SK-N-SH treated with all-trans-retinoic acid at 6 μM for 48 hours (cell line): ENCODE results near the gene RAPGEF5.

Source experiments
- ATAC-seq: fragments of 200-7000 bp; cut with Tn5 transposase; 3 replicates; pipeline ENCODE4 v1.9.1; 2020; ENCODE audit warnings: mild to moderate bottlenecking, moderate library complexity
- ARNTL ChIP-seq: fragments of 450-650 bp; formaldehyde crosslinking; IDR thresholded peaks from 2 replicates; pipeline ENCODE4 v1.5.0; 2020; ENCODE audit warnings: low read depth, mild to moderate bottlenecking, moderate library complexity, borderline replicate concordance
- BACH2 ChIP-seq: fragments of 250-450 bp; sonication (Bioruptor Pico); IDR thresholded peaks from 2 replicates; pipeline ENCODE4 v1.9.0; 2021; ENCODE audit warnings: mild to moderate bottlenecking, borderline replicate concordance
- CREB5 ChIP-seq: fragments of 250-450 bp; sonication (Bioruptor Pico); IDR thresholded peaks from 2 replicates; pipeline ENCODE4 v1.5.1; 2020; ENCODE audit warnings: low read depth, mild to moderate bottlenecking, moderate library complexity
- CSRNP3 ChIP-seq: fragments of 250-450 bp; sonication (Bioruptor Pico); IDR thresholded peaks from 2 replicates; pipeline ENCODE4 v1.5.1; 2021; ENCODE audit warnings: mild to moderate bottlenecking, moderate library complexity
- ESRRG ChIP-seq: fragments of 250-450 bp; sonication (Bioruptor Pico); IDR thresholded peaks from 2 replicates; pipeline ENCODE4 v1.6.1; 2021; ENCODE audit warnings: mild to moderate bottlenecking
- GLIS3 ChIP-seq: fragments of 250-450 bp; sonication (Bioruptor Pico); IDR thresholded peaks from 2 replicates; pipeline ENCODE4 v1.5.0; 2020; ENCODE audit warnings: mild to moderate bottlenecking, moderate library complexity
- ISL1 ChIP-seq: fragments of 250-450 bp; sonication (Bioruptor Pico); IDR thresholded peaks from 2 replicates; pipeline ENCODE4 v2.1.2; 2022; ENCODE audit warnings: mild to moderate bottlenecking, moderate library complexity
- OSR1 ChIP-seq: fragments of 250-450 bp; sonication (Bioruptor Pico); IDR thresholded peaks from 2 replicates; pipeline ENCODE4 v1.8.0; 2022; ENCODE audit warnings: moderate library complexity, mild to moderate bottlenecking, inconsistent platforms
- PATZ1 ChIP-seq: fragments of 250-450 bp; sonication (Bioruptor Pico); IDR thresholded peaks from 2 replicates; pipeline ENCODE4 v1.8.0; 2020; ENCODE audit warnings: mild to moderate bottlenecking, moderate library complexity, borderline replicate concordance
- POU6F1 ChIP-seq: fragments of 250-450 bp; sonication (Bioruptor Pico); IDR thresholded peaks from 2 replicates; pipeline ENCODE4 v1.8.0; 2021; ENCODE audit warnings: low read depth, mild to moderate bottlenecking, moderate library complexity, borderline replicate concordance
- PPARA ChIP-seq: fragments of 250-450 bp; sonication (Bioruptor Pico); IDR thresholded peaks from 2 replicates; pipeline ENCODE4 v1.5.0; 2020; ENCODE audit warnings: mild to moderate bottlenecking, borderline replicate concordance
- RARB ChIP-seq: fragments of 250-450 bp; sonication (Bioruptor Pico); IDR thresholded peaks from 2 replicates; pipeline ENCODE4 v1.8.0; 2021; ENCODE audit warnings: mild to moderate bottlenecking, moderate library complexity
- SNAI2 ChIP-seq: fragments of 250-450 bp; sonication (Bioruptor Pico); IDR thresholded peaks from 2 replicates; pipeline ENCODE4 v1.5.0; 2020; ENCODE audit warnings: mild to moderate bottlenecking, moderate library complexity
- TCF4 ChIP-seq: fragments of 250-450 bp; sonication (Bioruptor Pico); IDR thresholded peaks from 2 replicates; pipeline ENCODE4 v1.8.0; 2021; ENCODE audit warnings: mild to moderate bottlenecking, moderate library complexity, borderline replicate concordance
- TOX ChIP-seq: fragments of 250-450 bp; sonication (Bioruptor Pico); IDR thresholded peaks from 2 replicates; pipeline ENCODE4 v1.8.0; 2021; ENCODE audit warnings: mild to moderate bottlenecking, moderate library complexity, borderline replicate concordance
- TSHZ2 ChIP-seq: fragments of 250-450 bp; sonication (Bioruptor Pico); IDR thresholded peaks from 2 replicates; pipeline ENCODE4 v1.5.0; 2020; ENCODE audit warnings: mild to moderate bottlenecking, moderate library complexity
- ZC3H10 ChIP-seq: fragments of 250-450 bp; sonication (Bioruptor Pico); IDR thresholded peaks from 2 replicates; pipeline ENCODE4 v1.5.1; 2021; ENCODE audit warnings: mild to moderate bottlenecking, moderate library complexity
- ZFP30 ChIP-seq: fragments of 450-650 bp; formaldehyde crosslinking; IDR thresholded peaks from 2 replicates; pipeline ENCODE4 v1.5.0; 2022; ENCODE audit warnings: mild to moderate bottlenecking, moderate library complexity
- ZNF565 ChIP-seq: fragments of 450-650 bp; formaldehyde crosslinking; conservative IDR thresholded peaks from 2 replicates; pipeline ENCODE4 v1.5.0; 2020; ENCODE audit warnings: low read depth, mild to moderate bottlenecking, moderate library complexity
- ZNF70 ChIP-seq: fragments of 450-650 bp; formaldehyde crosslinking; IDR thresholded peaks from 2 replicates; pipeline ENCODE4 v1.5.0; 2020; ENCODE audit warnings: mild to moderate bottlenecking, moderate library complexity
- ZNF8 ChIP-seq: fragments of 450-650 bp; formaldehyde crosslinking; IDR thresholded peaks from 2 replicates; pipeline ENCODE4 v1.5.0; 2020; ENCODE audit warnings: mild to moderate bottlenecking, moderate library complexity

RAPGEF5 gene

GRCh38 chr7:22302193-22302592, 54.8 kb downstream of the RAPGEF5 start (continued):
- no peak for TF ChIP-seq POU6F1 (CRISPR knock-in tag)
- TF ChIP-seq ZNF565, result no peak
- TF ChIP-seq ZNF8, result no peak
- no peak for TF ChIP-seq BACH2 (CRISPR knock-in tag)
- no peak for TF ChIP-seq OSR1 (CRISPR knock-in tag)

- TF ChIP-seq TCF4 (CRISPR knock-in tag), result no peak
- ATAC-seq, result no peak
These were observed 55.2 kb downstream of the RAPGEF5 start for GRCh38 chr7:22301790-22302189.

GRCh38 chr7:22300839-22301238, 56.1 kb downstream of the RAPGEF5 start:
- TF ChIP-seq RARB (CRISPR knock-in tag) (no peak), TOX (CRISPR knock-in tag) (no peak), GLIS3 (CRISPR knock-in tag) (no peak), SNAI2 (CRISPR knock-in tag) (no peak), ZNF8 (no peak), TSHZ2 (CRISPR knock-in tag) (no peak), PPARA (CRISPR knock-in tag) (no peak), OSR1 (CRISPR knock-in tag) (no peak), PATZ1 (no peak), ARNTL (no peak)
- no peak for ATAC-seq

GRCh38 chr7:22296916-22297315, 60.0 kb downstream of the RAPGEF5 start:
- TF ChIP-seq BACH2 (CRISPR knock-in tag), result no peak
- no peak for TF ChIP-seq GLIS3 (CRISPR knock-in tag)
- no peak for TF ChIP-seq RARB (CRISPR knock-in tag)
- TF ChIP-seq PPARA (CRISPR knock-in tag), result no peak
- TF ChIP-seq SNAI2 (CRISPR knock-in tag), result no peak
- no peak for TF ChIP-seq ARNTL
- TF ChIP-seq ZNF8, result no peak
- no peak for TF ChIP-seq ZNF70
- TF ChIP-seq TSHZ2 (CRISPR knock-in tag), result no peak
- no peak for TF ChIP-seq ISL1
- no peak for TF ChIP-seq TCF4 (CRISPR knock-in tag)
- TF ChIP-seq TOX (CRISPR knock-in tag), result no peak
- no peak for TF ChIP-seq ZFP30
- TF ChIP-seq CREB5 (CRISPR knock-in tag), result no peak
- TF ChIP-seq CSRNP3, result no peak
- no peak for TF ChIP-seq ZC3H10 (CRISPR knock-in tag)
- TF ChIP-seq OSR1 (CRISPR knock-in tag), result no peak
- TF ChIP-seq ESRRG (CRISPR knock-in tag), result no peak
- TF ChIP-seq ZNF565, result no peak
- ATAC-seq, result peak; percentile 69
